ENCODE results near the gene ACSL3. TPM values are rescaled to one million over a fixed set of nuclear protein-coding genes. Genes with fewer than 3 reads are reported as not detected.

The ACSL3 gene
- total and polyA plus RNA-seq, 3 donors from 2014 or later: 66.7 to 96.6 (median 87.4) TPM

DNA sequence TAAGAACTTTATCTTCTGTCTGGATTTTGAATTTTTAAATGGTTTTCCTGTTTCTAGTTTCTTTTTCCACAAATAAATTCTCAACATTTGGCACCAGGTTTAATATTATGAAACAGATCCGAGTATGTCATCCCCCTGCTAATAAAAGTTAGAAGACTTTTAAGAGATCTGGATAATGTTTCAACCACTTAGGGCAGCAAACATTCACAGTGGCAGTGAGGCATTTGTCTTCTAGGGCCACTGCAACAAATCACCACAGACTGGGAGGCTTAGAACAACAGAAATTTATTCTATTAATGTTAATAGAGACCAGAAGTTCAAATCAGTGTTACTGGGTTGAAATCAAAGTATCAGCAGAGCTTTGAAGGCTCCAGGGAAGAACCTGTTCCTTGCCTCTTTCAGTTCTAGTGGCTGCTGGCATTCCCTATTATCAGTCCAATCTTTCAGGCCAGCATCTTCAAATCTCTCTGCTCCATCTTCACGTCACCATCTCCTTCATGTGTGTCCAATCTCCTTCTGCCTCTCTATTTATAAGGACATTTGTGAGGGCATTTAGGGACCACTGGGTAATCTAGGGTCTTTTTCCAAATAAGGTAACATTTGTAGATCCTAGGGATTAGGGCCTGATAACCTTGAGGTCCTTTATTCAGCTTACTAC is 23.4 kb downstream of the ACSL3 start:
- Histone ChIP-seq H3K27me3 (no peaks in the 10 kb centered on the region), H3K36me3 (ENCODE audit: low read depth, missing control alignments) (no peaks in the 10 kb centered on the region), H3K9me3 (no peaks in the 10 kb centered on the region), H3K4me3 (no peak overlapping the region), H3K4me1 (peaks cover 21% of the 10 kb centered on the region), H3K27ac (no peak overlapping the region)
- intact Hi-C loops (cut with DNase I; ENCODE audit: low total_unique reads): no loop called here
- TF ChIP-seq POLR2A (IDR thresholded peaks at IDR 0.05): no peak
- TF ChIP-seq, protein P1, sequence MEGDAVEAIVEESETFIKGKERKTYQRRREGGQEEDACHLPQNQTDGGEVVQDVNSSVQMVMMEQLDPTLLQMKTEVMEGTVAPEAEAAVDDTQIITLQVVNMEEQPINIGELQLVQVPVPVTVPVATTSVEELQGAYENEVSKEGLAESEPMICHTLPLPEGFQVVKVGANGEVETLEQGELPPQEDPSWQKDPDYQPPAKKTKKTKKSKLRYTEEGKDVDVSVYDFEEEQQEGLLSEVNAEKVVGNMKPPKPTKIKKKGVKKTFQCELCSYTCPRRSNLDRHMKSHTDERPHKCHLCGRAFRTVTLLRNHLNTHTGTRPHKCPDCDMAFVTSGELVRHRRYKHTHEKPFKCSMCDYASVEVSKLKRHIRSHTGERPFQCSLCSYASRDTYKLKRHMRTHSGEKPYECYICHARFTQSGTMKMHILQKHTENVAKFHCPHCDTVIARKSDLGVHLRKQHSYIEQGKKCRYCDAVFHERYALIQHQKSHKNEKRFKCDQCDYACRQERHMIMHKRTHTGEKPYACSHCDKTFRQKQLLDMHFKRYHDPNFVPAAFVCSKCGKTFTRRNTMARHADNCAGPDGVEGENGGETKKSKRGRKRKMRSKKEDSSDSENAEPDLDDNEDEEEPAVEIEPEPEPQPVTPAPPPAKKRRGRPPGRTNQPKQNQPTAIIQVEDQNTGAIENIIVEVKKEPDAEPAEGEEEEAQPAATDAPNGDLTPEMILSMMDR (IDR thresholded peaks at IDR 0.05): no peak
- WGBS, 2 donors: 33 to 46% methylated on average over 2 of the region's 2 CpGs
- DNase-seq: no peak

GRCh38 chr2:222884805-222885424 is 24.1 kb downstream of the ACSL3 start:
- 40 to 49% methylated on average over 5 of the region's 5 CpGs for WGBS, 2 donors
- DNase-seq: no peak
- Histone ChIP-seq H3K9me3 (no peaks in the 10 kb centered on the region), H3K27me3 (no peaks in the 10 kb centered on the region), H3K36me3 (ENCODE audit: low read depth, missing control alignments) (no peaks in the 10 kb centered on the region), H3K4me1 (peaks cover 23% of the 10 kb centered on the region), H3K4me3 (no peak overlapping the region), H3K27ac (no peak overlapping the region)
- no peak for TF ChIP-seq POLR2A (IDR thresholded peaks at IDR 0.05)
- TF ChIP-seq, protein P1 (IDR thresholded peaks at IDR 0.05): no peak
- intact Hi-C loops (cut with DNase I; ENCODE audit: low total_unique reads): no loop called here

- Histone ChIP-seq H3K27me3 (no peaks in the 10 kb centered on the region), H3K9me3 (no peaks in the 10 kb centered on the region), H3K4me1 (peaks cover 23% of the 10 kb centered on the region), H3K4me3 (no peak overlapping the region), H3K36me3 (ENCODE audit: low read depth, missing control alignments) (no peaks in the 10 kb centered on the region), H3K27ac (no peak overlapping the region)
- no peak for DNase-seq
- intact Hi-C loops (cut with DNase I; ENCODE audit: low total_unique reads): no loop called here
- WGBS, 2 donors: 88 to 100% methylated on average over 1 of the region's 1 CpG
- TF ChIP-seq, protein P1 (IDR thresholded peaks at IDR 0.05): no peak
- TF ChIP-seq POLR2A (IDR thresholded peaks at IDR 0.05): no peak
These were observed 26.3 kb downstream of the ACSL3 start for GRCh38 chr2:222887124-222887523.

DNA sequence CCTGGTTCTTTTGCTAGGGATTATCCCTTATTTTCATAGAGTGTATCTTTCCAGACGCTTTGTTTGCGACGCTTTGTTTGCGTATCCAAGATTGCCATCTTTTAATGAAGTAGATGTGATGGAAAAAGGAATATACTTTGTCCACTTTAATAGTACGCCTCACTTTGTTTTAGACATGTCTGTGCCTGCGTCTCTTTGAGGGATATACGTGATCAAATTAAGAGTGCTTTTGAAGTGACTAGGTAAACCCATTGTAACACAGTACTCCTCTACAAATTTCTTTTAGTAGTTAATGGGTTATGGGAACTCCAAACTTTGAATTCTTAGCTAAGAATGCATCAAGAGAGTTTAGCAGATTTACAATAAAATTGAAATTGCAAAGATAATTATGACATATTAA is 27.9 kb downstream of the ACSL3 start:
- Histone ChIP-seq H3K4me3 (no peak overlapping the region), H3K9me3 (no peaks in the 10 kb centered on the region), H3K36me3 (ENCODE audit: low read depth, missing control alignments) (no peaks in the 10 kb centered on the region), H3K27ac (no peak overlapping the region), H3K27me3 (no peaks in the 10 kb centered on the region), H3K4me1 (peaks cover 23% of the 10 kb centered on the region)
- 89 to 95% methylated on average over 7 of the region's 7 CpGs for WGBS, 2 donors
- intact Hi-C loops (cut with DNase I; ENCODE audit: low total_unique reads): no loop called here
- TF ChIP-seq POLR2A (IDR thresholded peaks at IDR 0.05): no peak
- TF ChIP-seq, protein P1 (IDR thresholded peaks at IDR 0.05): no peak
- DNase-seq: no peak

- Histone ChIP-seq H3K4me3 (no peak overlapping the region), H3K27me3 (no peaks in the 10 kb centered on the region), H3K36me3 (ENCODE audit: low read depth, missing control alignments) (no peaks in the 10 kb centered on the region), H3K9me3 (no peaks in the 10 kb centered on the region), H3K27ac (no peak overlapping the region), H3K4me1 (peaks cover 5% of the 10 kb centered on the region)
- 71 to 78% methylated on average over 4 of the region's 4 CpGs for WGBS, 2 donors
- no peak for DNase-seq
- TF ChIP-seq, protein P1 (IDR thresholded peaks at IDR 0.05): no peak
- TF ChIP-seq POLR2A (IDR thresholded peaks at IDR 0.05): no peak
- intact Hi-C loops (cut with DNase I; ENCODE audit: low total_unique reads): no loop called here
These were observed 31.1 kb downstream of the ACSL3 start for GRCh38 chr2:222891890-222892289.

Data from testis (tissue), 3 donors.